CD4-positive, alpha-beta T cell treated with Interleukin-2 at 100 ng/mL for 4 hours (primary cell): ENCODE results near the gene HK1.
A peak's percentile ranks its signal among the peaks of the same experiment; 100 is the strongest.

Experiments used
- DNase-seq: peaks from one replicate; pipeline ENCODE4 v3.0.0-alpha.2; 2020; ENCODE audit warnings: low spot score

The HK1 gene

DNA sequence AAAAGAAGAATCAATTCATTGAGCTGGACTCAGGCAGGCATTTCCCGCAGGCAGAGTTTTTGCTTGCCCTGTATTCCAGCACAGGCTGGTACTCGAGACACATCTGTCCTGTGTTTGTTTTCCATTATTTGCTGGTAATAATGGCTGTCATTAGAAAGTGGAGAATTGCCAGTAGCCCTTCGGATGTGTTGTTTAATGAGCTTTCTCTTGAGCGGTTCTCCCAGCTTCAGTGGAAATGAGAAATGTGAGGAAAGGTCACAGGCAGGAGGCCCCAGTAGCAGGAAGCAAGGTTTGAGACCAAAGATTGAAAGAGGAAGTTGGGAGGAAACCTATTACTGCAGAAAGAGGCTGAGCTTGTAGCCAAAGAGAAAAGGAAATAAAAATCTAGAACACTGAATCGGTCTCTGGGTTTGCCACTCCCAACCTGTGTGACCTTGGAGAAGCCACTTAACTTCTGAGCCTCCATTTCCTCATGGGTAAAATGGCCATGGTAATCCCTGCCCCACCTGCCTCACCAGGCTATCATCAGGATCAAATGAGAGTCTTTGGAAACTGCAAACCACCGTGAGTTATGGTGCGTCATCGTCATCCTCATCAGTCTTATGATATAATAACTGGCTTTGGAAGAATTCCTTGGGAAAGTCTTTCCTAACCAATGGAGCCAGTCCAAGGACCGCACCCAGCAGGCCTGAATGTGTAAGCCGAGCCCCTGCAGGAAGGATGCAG lies 70.7 kb downstream of the HK1 start:
- no peak for DNase-seq

GRCh38 chr10:69349542-69349888 lies 71.2 kb downstream of the HK1 start:
- DNase-seq, result no peak

- DNase-seq, result no peak
These were observed 73.3 kb downstream of the HK1 start for GRCh38 chr10:69351589-69351988.

DNA sequence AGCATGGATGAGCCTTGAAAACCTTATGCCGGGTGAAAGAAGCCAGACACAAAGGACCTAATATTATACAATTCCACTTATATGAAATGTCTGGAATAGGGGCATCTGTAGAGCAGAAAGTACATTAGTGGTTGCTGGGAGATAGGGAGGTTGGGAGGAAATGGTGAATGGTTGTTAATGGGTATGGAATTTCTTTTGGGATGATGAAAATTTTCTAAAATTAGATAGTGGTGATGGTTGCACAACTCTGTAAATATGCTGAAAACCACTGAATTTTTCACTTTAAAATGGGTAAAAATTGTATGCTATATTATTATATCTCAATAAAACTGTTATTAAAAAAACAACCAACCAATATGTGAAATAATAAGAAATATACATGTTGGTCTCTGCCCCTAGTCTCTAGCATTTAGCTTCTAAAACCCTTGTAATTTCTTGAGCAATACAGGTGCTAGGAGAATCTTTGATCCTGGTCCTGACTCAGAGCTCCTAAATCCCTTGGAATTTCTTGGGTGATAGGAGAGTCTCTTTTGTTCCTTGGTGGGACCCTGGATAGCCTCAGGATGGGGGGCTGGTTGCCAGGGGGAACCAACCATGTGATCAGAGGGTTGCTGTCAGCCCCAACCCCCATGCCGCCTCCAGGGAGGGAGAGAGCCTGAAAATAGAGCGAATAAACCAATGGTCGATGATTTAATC lies 74.4 kb downstream of the HK1 start:
- DNase-seq, result no peak

GRCh38 chr10:69353977-69354635 lies 75.8 kb downstream of the HK1 start:
- DNase-seq, result no peak

- no peak for DNase-seq
These were observed 77.9 kb downstream of the HK1 start for GRCh38 chr10:69356187-69356586.

GRCh38 chr10:69358148-69358795 lies 80.0 kb downstream of the HK1 start:
- DNase-seq, result no peak

DNA sequence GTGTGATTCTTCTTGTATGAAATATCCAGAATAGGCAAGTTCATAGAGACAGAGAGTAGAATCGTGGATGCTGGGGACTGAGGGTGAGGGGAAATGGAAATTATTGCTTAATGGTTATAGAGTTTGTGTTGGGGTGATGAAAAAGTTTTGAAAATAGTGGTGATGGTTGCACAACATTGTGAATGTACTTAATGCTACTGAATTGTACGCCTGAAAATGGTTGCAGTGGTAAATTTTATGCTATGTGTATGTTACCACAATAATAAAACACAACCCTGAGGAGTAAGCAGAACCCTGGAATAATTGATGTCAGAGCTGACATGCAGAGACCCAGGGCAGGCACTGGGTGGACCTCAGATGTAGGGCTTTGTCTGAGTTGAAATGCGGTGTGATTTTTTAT lies 80.9 kb downstream of the HK1 start:
- no peak for DNase-seq

- peak; percentile 62 for DNase-seq
These were observed 81.3 kb downstream of the HK1 start for GRCh38 chr10:69359594-69359993.

DNA sequence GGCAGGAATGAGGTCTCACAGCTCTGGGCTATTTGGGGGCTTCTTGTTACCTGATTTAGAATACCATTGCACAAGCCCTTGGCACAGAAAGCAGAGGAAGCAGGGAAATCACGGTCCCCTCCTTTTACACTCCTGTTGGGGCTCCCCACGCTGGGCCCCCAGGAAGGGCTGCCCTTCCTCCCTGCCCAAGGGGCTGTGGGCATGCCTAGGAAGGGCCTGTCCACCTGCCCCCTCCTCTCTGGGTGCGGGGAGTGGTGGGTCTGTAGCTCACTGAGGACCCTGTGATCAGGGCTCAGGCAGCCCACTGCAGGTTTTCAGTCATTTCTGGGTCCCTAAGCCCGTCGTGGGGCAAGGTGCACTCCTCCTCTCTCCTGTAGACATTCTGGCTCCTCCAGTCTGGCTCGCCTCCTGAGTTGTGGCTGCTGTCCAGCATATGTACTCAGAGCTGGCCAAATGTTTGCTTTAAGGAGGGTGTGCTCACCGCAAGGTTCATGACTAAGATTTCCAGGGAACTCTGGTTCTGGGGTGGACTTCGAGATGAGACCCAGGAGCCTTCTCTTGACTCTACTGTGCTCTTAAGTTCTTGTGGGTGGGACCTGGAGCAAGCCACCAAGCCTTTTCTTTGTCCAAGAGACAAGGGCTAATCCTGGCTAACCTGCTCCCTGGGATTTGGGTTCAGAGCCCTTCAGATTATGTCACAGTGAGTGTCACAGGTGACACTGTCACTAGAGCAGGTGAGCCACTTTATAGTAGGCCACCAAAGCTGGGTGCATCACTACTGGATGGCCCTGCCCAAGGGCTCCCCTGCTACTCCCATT lies 82.4 kb downstream of the HK1 start:
- no peak for DNase-seq

GRCh38 chr10:69361303-69361614 lies 83.0 kb downstream of the HK1 start:
- DNase-seq, result no peak

DNA sequence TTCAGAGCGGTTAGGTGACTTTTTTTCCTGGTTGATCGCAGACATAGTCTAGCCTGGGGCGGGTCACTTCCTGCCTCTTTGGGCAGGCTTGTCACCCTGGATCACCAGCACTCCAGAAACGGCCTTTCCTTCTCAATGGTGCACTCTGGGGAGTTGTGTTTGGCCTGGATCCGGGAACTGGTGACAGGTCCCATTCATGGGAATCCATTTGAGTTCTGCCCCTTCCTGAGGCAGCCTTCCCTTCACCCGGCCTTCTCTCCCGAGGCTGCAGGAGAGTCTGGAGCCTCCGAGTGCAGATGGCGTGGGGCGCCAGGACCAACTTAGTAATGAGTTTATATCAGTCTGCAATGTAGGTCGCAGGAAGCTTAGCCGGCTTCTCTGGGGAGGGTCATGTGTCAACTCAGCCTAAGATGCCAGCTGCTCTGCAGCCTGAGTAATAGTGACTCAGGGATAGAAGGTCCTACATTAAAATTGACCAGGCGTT lies 84.2 kb downstream of the HK1 start:
- DNase-seq, result peak; percentile 30

GRCh38 chr10:69363666-69364065 lies 85.4 kb downstream of the HK1 start:
- DNase-seq, result no peak

DNA sequence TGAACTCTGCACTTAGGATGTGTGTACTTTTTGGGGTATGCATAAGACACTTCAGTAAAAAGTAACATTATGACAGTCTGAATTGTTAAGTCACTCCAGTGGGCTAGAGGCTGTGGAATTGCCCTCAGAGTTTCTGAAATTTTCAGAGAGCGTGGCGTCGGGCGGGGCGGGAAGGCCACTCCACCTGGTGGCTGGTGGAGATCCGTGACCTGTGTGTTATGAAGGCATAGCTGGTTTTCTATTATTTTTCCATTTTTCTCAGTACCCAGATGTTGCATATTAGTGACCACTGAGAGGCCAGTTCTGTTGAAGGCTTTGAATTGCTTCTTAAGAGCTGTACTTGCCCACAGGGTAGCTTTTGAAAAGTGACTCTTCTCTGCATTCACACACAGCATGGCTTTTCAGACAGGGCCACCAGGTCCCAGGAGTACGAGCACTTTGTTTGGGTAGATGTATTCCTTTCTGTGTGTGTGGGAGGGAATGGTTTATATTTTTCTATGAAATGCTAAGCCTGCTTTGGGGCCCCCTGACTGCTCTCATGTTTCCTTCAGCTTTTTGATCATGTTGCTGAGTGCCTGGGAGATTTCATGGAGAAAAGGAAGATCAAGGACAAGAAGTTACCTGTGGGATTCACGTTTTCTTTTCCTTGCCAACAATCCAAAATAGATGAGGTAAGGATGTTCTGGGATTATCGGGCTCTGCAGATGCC lies 86.1 kb downstream of the HK1 start:
- DNase-seq, result no peak

- no peak for DNase-seq
These were observed 88.4 kb downstream of the HK1 start for GRCh38 chr10:69366738-69367137.

DNA sequence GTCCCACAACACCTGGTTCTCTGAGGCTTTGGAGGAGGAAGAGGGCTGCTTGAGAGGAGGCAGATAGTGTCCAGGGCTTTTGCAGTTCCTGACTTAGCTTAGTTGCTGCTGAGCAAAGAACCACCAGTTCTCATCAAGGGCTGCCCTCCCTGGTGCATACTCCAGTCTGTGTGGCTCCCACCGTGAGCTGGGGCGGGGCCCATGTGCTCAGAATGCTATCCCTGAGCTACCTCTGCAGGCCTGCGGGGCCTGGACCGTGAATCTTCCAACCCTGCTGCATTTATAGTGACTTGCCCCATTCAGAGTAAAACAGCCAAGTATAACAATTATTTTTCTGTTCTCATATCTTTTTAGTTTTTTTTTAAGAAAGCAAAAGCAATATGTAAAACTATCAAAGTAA lies 89.2 kb downstream of the HK1 start:
- no peak for DNase-seq

DNA sequence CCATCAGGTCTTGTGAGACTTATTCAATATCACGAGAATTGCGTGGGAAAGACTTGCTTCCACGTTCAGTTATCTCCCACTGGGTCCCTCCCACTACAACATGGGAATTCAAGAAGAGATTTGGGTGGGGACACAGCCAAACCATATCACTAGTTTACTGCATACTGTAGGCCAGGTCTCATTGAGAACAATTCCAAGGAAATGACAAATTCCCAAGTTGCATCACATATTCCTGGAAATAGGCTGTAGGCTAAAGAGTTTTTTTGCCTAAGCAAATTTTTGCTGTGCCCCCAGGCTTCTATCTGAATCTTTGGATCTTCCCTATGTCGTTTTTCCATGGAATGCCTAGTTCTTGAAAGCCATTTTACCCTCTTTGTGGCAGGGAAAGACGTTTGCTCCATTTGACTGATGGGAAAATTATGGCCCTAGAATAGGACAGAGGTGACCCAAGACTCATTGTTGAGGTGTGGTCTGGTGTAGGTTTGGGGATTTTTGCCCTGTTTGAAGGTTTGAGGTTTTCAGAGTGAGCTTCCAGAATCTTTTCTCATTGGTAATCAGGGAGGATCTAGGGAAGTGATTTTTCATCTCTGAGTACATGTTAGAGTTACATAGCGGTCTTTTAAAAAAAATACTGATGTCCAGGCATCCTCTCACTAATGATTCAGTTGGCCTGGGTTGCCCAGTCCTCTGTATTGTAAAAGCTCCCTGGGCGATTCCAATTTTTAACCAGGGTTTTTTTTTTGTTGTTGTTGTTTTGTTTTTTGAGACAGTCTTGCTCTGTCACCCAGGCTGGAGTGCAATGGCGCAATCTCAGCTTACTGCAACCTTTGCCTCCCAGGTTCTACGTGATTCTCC lies 94.1 kb downstream of the HK1 start:
- no peak for DNase-seq

- no peak for DNase-seq
These were observed 95.9 kb downstream of the HK1 start for GRCh38 chr10:69374242-69374641.

DNA sequence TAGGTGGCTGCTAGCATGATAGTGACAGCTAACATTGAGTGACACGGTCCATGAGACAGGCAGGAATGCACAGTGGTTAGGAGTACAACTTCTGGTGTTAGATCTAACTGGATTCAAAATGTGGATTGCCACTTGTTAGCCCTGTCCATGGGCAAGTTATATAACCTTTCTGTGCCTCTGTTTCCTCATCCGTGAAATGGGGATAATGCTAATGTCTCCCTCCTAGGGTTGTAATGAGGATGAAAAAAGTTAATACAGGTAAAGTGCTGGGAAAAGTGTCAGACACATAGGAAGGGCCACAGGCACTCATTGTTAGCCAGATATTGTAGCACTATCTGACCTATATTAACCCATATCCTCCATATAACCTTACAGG lies 96.6 kb downstream of the HK1 start:
- no peak for DNase-seq

- no peak for DNase-seq
These were observed 97.2 kb downstream of the HK1 start for GRCh38 chr10:69375307-69376151.
